Measurements from ENCODE around the gene MAP3K6.

Gene MAP3K6

DNA sequence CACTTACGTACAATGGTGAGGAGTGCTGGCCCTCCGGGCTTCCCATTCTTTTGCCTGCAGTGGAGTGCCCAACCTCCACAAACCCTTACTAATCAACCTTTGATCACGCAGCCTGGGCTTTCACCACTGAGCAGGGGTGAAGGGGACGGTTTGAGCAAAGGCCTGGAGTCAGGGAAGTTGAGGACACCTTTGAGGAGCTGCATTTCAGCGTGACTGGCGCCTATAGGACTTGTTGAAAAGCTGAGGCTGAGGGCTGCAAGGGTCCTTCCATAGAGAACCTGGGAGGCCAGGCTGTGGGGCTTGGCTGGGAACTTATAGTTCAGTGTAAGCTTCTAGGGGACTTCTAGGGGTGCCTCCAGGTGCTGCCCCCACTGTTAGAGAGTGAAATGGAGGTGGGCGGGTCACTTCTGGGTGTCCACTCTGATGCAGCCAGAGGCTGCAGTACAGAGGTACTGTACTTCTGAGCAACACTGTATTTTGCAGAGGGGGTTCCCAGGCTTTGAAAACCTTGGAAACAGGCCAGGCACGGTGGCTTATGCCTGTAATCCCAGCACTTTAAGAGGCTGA lies 15.1 kb downstream of the MAP3K6 start:
- FAIRE-seq: no peak

GRCh38 chr1:27350663-27351540 lies 15.9 kb downstream of the MAP3K6 start:
- no peak for FAIRE-seq

- FAIRE-seq: no peak
These were observed 16.7 kb downstream of the MAP3K6 start for GRCh38 chr1:27349784-27350662.

DNA sequence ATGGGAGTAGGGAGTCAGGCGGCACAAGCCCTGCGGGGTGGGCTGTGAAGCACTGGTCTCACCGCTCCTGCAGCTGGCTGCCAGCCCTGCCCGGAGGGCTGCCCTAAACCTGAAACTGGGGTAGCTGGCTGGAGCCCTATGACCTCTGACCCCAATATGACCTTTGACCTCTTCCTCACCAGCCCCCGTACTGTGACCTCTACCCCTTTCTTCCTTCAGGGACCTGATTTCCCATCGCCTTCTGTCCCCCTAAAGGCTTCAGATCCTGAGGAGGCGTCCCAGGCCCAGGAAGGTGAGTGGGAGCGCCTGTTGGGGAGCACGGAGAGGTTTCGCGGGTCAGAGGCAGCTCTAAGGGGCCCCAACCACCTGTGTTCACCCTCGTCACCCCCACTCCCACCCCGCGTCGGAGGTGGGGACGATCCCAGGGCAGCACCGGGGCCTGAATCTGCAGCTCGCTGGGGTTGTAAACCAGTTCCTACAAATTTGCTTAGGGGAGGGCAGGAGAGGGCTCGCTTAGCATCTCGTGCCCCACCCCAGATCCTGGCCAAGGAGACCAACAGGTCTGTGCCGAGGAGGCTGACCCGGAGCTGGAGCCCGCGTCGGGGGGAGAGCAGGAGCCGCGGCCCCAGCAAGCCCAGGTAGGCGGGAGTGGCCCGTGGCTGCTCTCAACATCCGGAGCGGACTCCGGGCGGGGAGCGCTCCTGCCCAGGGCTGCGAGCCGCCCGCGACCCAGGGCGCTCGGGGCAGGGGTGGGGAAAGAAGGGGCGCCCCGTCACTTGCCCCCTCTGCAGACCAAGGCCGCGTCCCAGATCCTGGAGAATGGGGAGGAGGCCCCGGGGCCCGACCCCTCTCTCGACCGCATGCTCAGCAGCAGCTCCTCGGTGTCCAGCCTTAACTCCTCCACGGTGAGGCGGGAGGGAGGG lies 17.6 kb downstream of the MAP3K6 start:
- FAIRE-seq: no peak

GRCh38 chr1:27346991-27347624 lies 19.7 kb downstream of the MAP3K6 start:
- no peak for FAIRE-seq

DNA sequence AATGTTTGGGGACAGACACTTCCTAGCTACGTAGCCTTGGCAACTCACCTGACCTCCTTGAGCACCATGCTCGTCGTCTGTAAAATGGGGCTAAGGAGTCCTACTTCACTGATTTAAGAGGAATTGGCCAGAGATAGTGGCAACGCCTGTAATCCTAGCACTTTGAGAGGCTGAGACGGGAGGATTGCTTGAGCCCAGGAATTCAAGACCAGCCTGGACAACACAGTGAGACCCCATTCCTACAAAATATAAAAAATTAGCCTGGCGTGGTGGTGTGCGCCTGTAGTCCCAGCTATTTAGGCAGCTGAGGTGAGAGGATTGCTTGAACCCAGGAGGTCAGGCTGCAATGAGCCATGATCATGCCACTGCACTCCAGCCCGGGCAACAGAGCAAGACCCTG lies 20.4 kb downstream of the MAP3K6 start:
- FAIRE-seq: no peak

GRCh38 chr1:27345272-27345671 lies 21.5 kb downstream of the MAP3K6 start:
- FAIRE-seq: no peak

DNA sequence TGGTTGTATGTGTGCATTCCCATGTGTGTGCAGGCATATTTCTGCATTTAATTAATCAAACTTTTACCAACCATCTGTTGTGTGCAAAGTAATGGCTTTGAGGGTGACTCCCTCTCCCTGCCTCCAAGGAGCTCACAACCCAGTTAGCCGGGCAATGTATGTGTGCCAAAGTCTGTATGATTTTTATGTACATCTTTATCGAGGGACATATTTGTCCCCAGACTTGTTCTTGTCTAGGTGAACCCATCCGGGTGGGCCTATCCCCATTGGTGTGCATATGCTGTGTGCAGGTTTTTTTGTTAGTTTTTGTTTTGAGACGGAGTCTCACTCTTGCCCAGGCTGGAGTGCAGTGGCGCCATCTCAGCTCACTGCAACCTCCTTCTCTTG lies 23.1 kb downstream of the MAP3K6 start:
- no peak for FAIRE-seq

DNA sequence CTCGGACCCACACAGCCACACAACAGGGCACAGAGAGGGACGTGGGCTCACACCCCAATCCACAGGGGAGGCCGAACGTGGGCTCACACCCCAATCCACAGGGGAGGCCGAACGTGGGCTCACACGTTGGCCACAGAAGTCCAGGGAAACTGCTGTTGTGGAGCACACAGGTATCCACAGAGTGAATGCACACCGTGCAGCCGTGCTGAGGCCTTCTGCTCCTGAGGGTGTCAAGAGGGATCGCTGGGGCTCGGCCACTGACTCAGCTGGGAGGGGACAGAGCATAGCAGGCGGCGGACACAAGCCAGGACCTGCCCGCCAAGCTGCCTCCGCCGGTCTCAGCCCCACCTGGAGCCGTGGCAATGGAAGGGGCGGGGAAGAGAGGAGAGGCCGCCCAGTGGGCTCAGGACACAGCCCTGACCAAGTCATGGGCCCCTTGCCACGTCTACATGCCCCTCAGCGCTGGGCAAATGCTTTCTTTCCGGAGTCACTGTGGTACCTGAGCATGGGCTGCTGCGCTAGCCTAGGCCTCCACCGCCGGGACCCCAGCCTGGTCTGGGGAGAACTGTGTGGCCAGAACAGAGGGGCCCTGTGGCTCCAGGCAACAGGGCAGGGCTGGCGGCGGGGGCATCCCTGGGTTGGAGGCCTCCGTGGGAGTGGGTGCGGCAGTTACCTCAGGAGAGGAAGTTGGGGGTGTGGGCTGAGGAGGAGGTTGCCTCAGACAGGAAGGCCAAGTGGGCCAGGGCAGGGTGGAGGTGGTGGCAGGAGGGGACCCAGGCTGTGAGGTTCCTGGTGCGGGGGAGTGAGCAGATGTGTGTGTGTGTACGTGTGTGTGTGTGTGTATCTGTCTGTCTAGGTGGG lies 23.8 kb downstream of the MAP3K6 start:
- FAIRE-seq: no peak

- FAIRE-seq: no peak
These were observed 24.4 kb downstream of the MAP3K6 start for GRCh38 chr1:27342391-27342777.

GRCh38 chr1:27341525-27342252 lies 25.1 kb downstream of the MAP3K6 start, which contains the start of gene SYTL1:
Gene SYTL1 (plus strand): TSS chr1:27342022. CDS start chr1:27345335, 3,313 bp downstream.
- FAIRE-seq: no peak

- FAIRE-seq: no peak
These were observed 27.5 kb downstream of the MAP3K6 start for GRCh38 chr1:27339213-27339612.

DNA sequence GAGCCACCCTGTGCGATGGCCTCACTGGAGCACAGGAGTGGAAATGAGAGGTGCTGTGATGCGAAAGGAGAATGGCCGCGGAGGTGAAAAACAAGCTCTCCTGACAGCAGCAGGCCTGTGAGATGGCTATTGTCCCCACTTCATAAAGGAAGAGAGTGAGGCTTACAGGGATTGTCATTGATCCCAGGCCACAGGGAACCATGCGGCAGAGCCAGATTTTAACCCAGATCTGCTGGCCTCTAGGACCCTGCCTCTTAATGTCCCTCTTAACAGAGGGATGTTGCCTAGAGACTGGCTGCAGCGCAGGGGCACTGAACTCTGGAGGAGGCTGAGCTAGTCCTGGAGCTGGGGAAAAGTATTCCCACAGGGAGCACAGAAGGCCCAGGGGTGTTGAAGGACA lies 28.0 kb downstream of the MAP3K6 start:
- no peak for FAIRE-seq

DNA sequence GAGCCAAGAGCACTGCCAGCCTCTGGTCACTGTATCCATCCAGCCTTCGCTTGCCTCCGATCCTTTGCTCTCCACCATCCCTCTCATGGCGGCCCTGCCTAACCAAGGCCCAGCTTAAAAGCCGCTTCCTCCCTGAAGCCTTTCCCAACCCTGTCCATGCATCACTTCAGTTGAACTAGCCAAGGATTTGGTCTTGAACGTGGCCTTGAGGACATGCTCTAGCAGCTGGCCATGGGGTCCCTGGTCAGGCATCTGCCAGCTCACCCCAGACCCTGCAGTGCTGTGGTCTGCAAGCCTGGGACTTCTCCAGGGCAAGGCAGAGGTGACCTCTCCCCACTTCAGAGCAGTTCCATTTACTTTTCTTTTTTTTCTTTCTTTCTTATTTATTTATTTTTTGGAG lies 30.0 kb downstream of the MAP3K6 start:
- FAIRE-seq: no peak

DNA sequence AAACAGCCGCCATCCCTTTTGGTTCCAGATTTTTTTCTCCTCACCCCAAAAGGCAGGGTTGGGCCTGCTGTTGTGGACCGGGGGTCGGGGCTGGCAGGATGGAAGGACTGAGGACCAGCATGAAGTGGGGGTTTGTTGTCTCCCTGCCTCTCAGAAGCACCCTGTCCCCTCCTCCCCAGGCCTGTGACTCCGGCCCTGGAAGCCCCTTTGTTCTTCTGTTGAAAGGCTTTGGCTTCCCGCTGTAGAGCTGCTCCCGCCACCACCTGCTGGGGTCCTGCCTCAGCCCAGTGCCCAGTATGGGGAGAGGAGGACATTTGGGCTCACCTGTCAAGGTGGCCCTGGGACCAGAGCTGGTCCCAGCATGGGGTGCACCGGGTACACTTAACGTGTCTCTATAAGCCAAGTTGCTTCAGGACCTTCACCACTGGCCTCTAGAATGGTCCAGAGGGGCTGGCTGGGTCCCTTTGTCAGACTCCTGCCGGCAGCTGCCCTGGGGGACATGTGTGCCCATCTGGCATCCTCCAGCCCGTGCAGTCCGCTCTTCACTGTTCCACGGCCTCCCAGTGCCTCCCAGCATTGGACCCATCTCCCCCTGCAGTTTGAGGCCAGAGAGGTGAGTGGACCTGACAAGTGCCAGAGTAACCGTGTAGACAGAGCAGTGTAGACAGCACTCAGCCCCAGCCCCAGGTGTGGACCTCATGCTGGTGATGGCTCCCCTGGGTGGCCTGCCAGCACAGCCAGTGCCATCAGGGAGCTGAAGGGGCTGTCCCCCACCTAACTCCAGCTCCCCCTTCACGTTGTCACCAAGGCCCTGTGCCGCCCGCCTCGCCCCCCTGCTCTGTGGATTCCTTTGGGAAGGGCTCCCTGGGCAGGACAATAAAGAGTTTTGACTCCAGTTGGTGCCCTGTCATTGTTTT lies 31.0 kb downstream of the MAP3K6 start:
- FAIRE-seq: no peak

DNA sequence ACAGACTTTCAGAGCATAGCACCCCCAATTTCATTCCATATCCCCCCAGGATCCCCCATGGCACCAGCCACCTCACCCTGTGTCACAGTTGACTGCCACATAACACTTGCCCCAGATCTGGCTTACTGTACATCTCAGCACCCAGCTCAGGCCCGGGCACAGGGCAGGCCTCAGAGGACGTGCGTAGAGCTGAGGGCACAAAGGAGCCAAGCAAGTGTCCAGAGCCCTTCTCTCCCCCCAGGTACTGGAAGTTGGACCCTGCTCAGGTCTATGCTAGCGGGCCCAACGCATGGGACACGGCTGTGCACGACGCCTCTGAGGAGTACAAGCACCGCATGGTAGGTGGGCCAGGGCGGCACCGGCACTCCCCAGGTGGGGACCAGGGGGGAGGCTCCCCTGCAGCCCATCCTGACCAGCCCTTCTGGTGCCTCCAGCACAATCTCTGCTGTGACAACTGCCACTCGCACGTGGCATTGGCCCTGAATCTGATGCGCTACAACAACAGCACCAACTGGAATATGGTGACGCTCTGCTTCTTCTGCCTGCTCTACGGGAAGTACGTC lies 33.0 kb downstream of the MAP3K6 start:
- no peak for FAIRE-seq

GRCh38 chr1:27332536-27333281 lies 34.1 kb downstream of the MAP3K6 start:
- FAIRE-seq: no peak

DNA sequence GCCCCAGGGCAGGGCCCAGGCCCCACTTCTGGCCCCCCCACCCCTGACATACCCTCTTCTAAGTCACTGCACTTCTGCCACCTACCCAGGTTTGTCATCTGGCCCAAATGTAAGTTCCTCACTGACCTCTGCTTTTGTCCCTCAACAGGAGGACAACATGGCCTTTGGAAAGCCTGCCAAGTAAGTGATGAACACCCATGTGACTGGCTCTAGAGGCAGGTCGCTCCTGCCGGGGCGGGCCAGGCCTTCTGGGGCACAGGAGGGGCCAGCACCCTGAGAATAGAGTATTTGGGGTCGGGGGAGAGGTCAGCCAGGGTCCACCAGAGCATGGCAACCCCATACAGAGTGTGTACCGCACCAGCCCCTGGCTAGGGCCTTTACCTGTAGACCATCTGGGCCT lies 34.8 kb downstream of the MAP3K6 start:
- no peak for FAIRE-seq
